K562 (cell line): ENCODE results near the gene TIGAR. TPM values are rescaled to one million over a fixed set of nuclear protein-coding genes. Genes with fewer than 3 reads are reported as not detected.

Experiments
- CTBP1 ChIP-seq: fragments of 450-650 bp; IDR thresholded peaks from 2 replicates; pipeline ENCODE4 v1.6.1; 2016; ENCODE audit warnings: borderline replicate concordance
- ETV6 ChIP-seq, 3 experiments: fragments of 150-350 bp in 1 of 3; sonication (generic) in 1 of 3; formaldehyde crosslinking in 1 of 3; IDR thresholded peaks; 2 replicates each; pipeline versions ENCODE4 v1.6.1 to v1.8.0; 2014 to 2022; ENCODE audit warnings: borderline replicate concordance in 2 of 3, low read depth in 2 of 3, antibody characterized with exemption in 1 of 3, low read length in 1 of 3, mild to moderate bottlenecking in 1 of 3, missing genetic modification reagents in 1 of 3
- FOS ChIP-seq: IDR thresholded peaks from 3 replicates; pipeline ENCODE4 v1.6.1; 2011; ENCODE audit not compliant: insufficient read length; ENCODE audit errors: extremely low read depth
- FOXA1 ChIP-seq: fragments of 450-650 bp; IDR thresholded peaks from 2 replicates; pipeline ENCODE4 v1.6.1; 2016; ENCODE audit warnings: mild to moderate bottlenecking, borderline replicate concordance
- HDAC3 ChIP-seq: fragments of 450-650 bp; IDR thresholded peaks from 2 replicates; pipeline ENCODE4 v1.6.1; 2018; ENCODE audit warnings: borderline replicate concordance, mild to moderate bottlenecking, moderate library complexity; ENCODE audit not compliant: partially characterized antibody
- HNRNPL ChIP-seq: fragments of 200-400 bp; formaldehyde crosslinking; IDR thresholded peaks from 2 replicates; pipeline ENCODE4 v1.6.1; 2017; ENCODE audit warnings: low read depth, mild to moderate bottlenecking, low read length
- HSF4 ChIP-seq: fragments of 250-450 bp; sonication (Bioruptor Pico); IDR thresholded peaks from 2 replicates; pipeline ENCODE4 v2.1.2; 2022; ENCODE audit warnings: mild to moderate bottlenecking, moderate library complexity, borderline replicate concordance
- IFI16 ChIP-seq: fragments of 250-450 bp; sonication (Bioruptor Pico); IDR thresholded peaks from 2 replicates; pipeline ENCODE4 v2.1.2; 2022; ENCODE audit warnings: mild to moderate bottlenecking, inconsistent platforms
- KLF16 ChIP-seq: IDR thresholded peaks from 2 replicates; pipeline ENCODE4 v1.6.1; 2016; ENCODE audit warnings: antibody characterized with exemption
- MTA2 ChIP-seq: fragments of 450-650 bp; IDR thresholded peaks from 2 replicates; pipeline ENCODE4 v1.6.1; 2016; ENCODE audit warnings: low read depth
- NFE2 ChIP-seq: IDR thresholded peaks from 2 replicates; pipeline ENCODE4 v1.6.1; 2014; ENCODE audit warnings: antibody characterized with exemption, low read depth
- OTX1 ChIP-seq: fragments of 450-650 bp; formaldehyde crosslinking; IDR thresholded peaks from 2 replicates; pipeline ENCODE4 v1.4.0; 2022; ENCODE audit warnings: mild to moderate bottlenecking
- POLR2H ChIP-seq: IDR thresholded peaks from 2 replicates; pipeline ENCODE4 v1.6.1; 2016; ENCODE audit warnings: missing genetic modification characterization, low read depth, mild to moderate bottlenecking, control low read depth, missing compliant biosample characterization, moderate library complexity
- SAP30 ChIP-seq: fragments of 200-600 bp; sonication (generic); IDR thresholded peaks from 2 replicates; pipeline ENCODE4 v1.6.1; 2012; ENCODE audit warnings: borderline replicate concordance, low read depth, mild to moderate bottlenecking, moderate library complexity, low read length, control low read depth, inconsistent platforms; ENCODE audit not compliant: insufficient read depth, poor library complexity, severe bottlenecking
- SETDB1 ChIP-seq: IDR thresholded peaks from one replicate; pipeline ENCODE4 v1.6.1; 2012; ENCODE audit warnings: low read length, control low read depth, inconsistent platforms
- SREBF2 ChIP-seq: sonication (generic); formaldehyde crosslinking; IDR thresholded peaks from 2 replicates; pipeline ENCODE4 v1.4.0; 2020; ENCODE audit warnings: mild to moderate bottlenecking, missing genetic modification reagents
- ZNF140 ChIP-seq: fragments of 250-450 bp; sonication (Bioruptor Pico); IDR thresholded peaks from 2 replicates; pipeline ENCODE4 v1.8.0; 2021; ENCODE audit warnings: moderate library complexity, mild to moderate bottlenecking, inconsistent platforms
- ZNF143 ChIP-seq: sonication (generic); formaldehyde crosslinking; IDR thresholded peaks from 2 replicates; pipeline ENCODE4 v1.9.0; 2022; ENCODE audit warnings: mild to moderate bottlenecking, missing genetic modification reagents
- ZNF24 ChIP-seq: fragments of 450-650 bp; IDR thresholded peaks from 2 replicates; pipeline ENCODE4 v1.6.1; 2016
- ZNF668 ChIP-seq: fragments of 250-450 bp; sonication (Bioruptor Pico); IDR thresholded peaks from 2 replicates; pipeline ENCODE4 v1.8.0; 2022; ENCODE audit warnings: mild to moderate bottlenecking, inconsistent platforms
- polyA plus RNA-seq, 8 experiments: library from polyadenylated mRNA; depleted of rRNA in 4 of 8; stranded (reverse) in 5 of 8; unstranded in 3 of 8; fragments of >200 nt; fragmentation: Nextera tagmentation in 2 of 8; fragmentation: Illumina TruSeq in 1 of 8; extraction: Ambion mirVana in 2 of 8; extraction: Trizol in 1 of 8; gene quantifications; 2 replicates each; pipeline versions ENCODE4 v1.2.1 to v1.2.3, GENCODE V29; 2011 to 2014; ENCODE audit warnings: inconsistent platforms in 1 of 8, missing spikeins in 1 of 8
- total RNA-seq, 7 experiments: library from RNA; depleted of rRNA in 6 of 7; stranded (reverse); fragments of >200 nt in 6 of 7; fragmentation: Illumina TruSeq in 2 of 7; extraction: Trizol in 2 of 7; gene quantifications; 2 replicates each; pipeline versions ENCODE4 v1.2.1 to v1.2.3, GENCODE V29; 2011 to 2021; ENCODE audit warnings: low replicate concordance in 1 of 7
- TF ChIP-seq, protein P1 (sequence below): fragments of 450-650 bp; IDR thresholded peaks from 2 replicates; pipeline ENCODE4 v1.7.0; 2016; ENCODE audit warnings: borderline replicate concordance
- TF ChIP-seq, protein P2 (sequence below): sonication (generic); formaldehyde crosslinking; IDR thresholded peaks from 2 replicates; pipeline ENCODE4 v1.8.0; 2022; ENCODE audit warnings: mild to moderate bottlenecking, missing genetic modification reagents, borderline replicate concordance
- TF ChIP-seq, protein P3 (sequence below): fragments of 250-450 bp; sonication (Bioruptor Pico); IDR thresholded peaks from 2 replicates; pipeline ENCODE4 v1.5.0; 2021; ENCODE audit warnings: mild to moderate bottlenecking, borderline replicate concordance
- TF ChIP-seq, protein P4 (sequence below): fragments of 250-450 bp; sonication (Bioruptor Pico); IDR thresholded peaks from 2 replicates; pipeline ENCODE4 v1.6.1; 2021; ENCODE audit warnings: mild to moderate bottlenecking

TIGAR gene
- total and polyA plus RNA-seq, 9 of the 15 experiments (the other 6 are each of a cell fraction or from before 2014, with no cell fraction given) = 0.11 to 1.0 (median 0.53) TPM; not detected in 2

DNA sequence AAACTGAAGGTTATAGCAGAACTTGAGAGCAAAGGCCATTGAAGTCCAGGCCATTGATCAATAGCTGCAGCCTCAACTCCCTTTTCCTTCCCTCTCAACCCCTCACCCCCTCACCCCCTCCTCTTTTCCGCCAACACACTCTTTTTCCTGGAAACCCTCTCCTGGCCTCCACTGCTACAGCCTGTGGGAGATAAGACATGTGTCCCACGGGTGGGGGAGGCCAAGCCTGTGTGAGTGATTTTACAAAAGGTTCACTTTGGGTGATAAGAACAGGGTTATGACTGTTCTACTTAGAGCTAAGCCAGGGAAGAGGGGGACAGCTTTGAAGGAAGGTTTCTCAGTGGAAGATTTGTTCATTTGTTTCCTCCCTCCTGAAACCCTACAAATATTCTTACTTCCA is 67.6 kb downstream of the TIGAR start (continued):
- TF ChIP-seq, protein P1, sequence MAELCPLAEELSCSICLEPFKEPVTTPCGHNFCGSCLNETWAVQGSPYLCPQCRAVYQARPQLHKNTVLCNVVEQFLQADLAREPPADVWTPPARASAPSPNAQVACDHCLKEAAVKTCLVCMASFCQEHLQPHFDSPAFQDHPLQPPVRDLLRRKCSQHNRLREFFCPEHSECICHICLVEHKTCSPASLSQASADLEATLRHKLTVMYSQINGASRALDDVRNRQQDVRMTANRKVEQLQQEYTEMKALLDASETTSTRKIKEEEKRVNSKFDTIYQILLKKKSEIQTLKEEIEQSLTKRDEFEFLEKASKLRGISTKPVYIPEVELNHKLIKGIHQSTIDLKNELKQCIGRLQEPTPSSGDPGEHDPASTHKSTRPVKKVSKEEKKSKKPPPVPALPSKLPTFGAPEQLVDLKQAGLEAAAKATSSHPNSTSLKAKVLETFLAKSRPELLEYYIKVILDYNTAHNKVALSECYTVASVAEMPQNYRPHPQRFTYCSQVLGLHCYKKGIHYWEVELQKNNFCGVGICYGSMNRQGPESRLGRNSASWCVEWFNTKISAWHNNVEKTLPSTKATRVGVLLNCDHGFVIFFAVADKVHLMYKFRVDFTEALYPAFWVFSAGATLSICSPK = no peak
- TF ChIP-seq ETV6 (IDR thresholded peaks at IDR 0.05; ENCODE audit: borderline replicate concordance in 1 of 2, low read depth in 2 of 2, low read length in 1 of 2) (peak in 1 of 2 experiments; percentile 66; a peak in 1 of 4 replicates), ETV6 (CRISPR knock-in tag; IDR thresholded peaks at IDR 0.05; ENCODE audit: borderline replicate concordance) (no peak), FOXA1 (no peak), SREBF2 (no peak), OTX1 (CRISPR knock-in tag) (no peak), CTBP1 (0 out of 2 replicates have a peak, but pooled peaks have one; percentile 9), KLF16 (peak; percentile 62; the same call in 1 of the 2 replicates), ZNF668 (CRISPR knock-in tag) (no peak), MTA2 (peak; percentile 70), ZNF143 (CRISPR knock-in tag) (no peak), SAP30 (no peak), FOS (no peak), ZNF140 (CRISPR knock-in tag) (no peak), HNRNPL (no peak), HDAC3 (peak; percentile 55), NFE2 (peak; percentile 22; the same call in 1 of the 2 replicates), IFI16 (CRISPR knock-in tag) (no peak), HSF4 (CRISPR knock-in tag) (no peak), ZNF24 (no peak), POLR2H (tag) (no peak), SETDB1 (no peak)
- TF ChIP-seq, protein P2, sequence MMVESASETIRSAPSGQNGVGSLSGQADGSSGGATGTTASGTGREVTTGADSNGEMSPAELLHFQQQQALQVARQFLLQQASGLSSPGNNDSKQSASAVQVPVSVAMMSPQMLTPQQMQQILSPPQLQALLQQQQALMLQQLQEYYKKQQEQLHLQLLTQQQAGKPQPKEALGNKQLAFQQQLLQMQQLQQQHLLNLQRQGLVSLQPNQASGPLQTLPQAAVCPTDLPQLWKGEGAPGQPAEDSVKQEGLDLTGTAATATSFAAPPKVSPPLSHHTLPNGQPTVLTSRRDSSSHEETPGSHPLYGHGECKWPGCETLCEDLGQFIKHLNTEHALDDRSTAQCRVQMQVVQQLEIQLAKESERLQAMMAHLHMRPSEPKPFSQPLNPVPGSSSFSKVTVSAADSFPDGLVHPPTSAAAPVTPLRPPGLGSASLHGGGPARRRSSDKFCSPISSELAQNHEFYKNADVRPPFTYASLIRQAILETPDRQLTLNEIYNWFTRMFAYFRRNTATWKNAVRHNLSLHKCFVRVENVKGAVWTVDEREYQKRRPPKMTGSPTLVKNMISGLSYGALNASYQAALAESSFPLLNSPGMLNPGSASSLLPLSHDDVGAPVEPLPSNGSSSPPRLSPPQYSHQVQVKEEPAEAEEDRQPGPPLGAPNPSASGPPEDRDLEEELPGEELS (CRISPR knock-in tag) = no peak
- TF ChIP-seq, protein P3, sequence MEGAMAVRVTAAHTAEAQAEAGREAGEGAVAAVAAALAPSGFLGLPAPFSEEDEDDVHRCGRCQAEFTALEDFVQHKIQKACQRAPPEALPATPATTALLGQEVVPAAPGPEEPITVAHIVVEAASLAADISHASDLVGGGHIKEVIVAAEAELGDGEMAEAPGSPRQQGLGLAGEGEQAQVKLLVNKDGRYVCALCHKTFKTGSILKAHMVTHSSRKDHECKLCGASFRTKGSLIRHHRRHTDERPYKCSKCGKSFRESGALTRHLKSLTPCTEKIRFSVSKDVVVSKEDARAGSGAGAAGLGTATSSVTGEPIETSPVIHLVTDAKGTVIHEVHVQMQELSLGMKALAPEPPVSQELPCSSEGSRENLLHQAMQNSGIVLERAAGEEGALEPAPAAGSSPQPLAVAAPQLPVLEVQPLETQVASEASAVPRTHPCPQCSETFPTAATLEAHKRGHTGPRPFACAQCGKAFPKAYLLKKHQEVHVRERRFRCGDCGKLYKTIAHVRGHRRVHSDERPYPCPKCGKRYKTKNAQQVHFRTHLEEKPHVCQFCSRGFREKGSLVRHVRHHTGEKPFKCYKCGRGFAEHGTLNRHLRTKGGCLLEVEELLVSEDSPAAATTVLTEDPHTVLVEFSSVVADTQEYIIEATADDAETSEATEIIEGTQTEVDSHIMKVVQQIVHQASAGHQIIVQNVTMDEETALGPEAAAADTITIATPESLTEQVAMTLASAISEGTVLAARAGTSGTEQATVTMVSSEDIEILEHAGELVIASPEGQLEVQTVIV (CRISPR knock-in tag) = no peak
- TF ChIP-seq, protein P4, sequence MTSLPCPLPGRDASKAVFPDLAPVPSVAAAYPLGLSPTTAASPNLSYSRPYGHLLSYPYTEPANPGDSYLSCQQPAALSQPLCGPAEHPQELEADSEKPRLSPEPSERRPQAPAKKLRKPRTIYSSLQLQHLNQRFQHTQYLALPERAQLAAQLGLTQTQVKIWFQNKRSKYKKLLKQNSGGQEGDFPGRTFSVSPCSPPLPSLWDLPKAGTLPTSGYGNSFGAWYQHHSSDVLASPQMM (CRISPR knock-in tag) = no peak
